ENCODE data around the gene ANKRD28. TPM values are rescaled to one million over a fixed set of nuclear protein-coding genes. Genes with fewer than 3 reads are reported as not detected.
A peak's percentile ranks its signal among the peaks of the same experiment; 100 is the strongest.

ANKRD28 gene
- total RNA-seq, 4 donors from 2014 or later: 97.1 to 121 (median 105) TPM

DNA sequence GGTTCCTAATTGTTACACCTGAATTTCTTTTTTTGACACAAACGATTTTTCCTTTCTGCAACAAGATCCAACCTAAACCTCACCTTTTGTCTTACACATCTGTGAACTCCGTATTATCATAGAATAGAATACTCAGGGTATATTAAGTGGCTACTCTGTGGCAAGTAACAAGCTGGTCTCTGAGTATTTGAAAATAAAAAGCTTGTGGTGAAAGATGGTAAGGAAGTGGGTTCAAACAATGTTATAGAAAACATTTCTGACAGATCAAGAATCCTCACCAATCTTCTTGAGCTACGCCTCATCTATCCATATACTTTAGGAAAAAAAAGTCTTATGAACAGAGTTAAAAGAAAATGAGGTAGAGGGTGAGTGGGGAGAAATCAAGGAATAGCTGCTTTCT is 3.5 kb upstream of the ANKRD28 start:
- TF ChIP-seq, protein P1, sequence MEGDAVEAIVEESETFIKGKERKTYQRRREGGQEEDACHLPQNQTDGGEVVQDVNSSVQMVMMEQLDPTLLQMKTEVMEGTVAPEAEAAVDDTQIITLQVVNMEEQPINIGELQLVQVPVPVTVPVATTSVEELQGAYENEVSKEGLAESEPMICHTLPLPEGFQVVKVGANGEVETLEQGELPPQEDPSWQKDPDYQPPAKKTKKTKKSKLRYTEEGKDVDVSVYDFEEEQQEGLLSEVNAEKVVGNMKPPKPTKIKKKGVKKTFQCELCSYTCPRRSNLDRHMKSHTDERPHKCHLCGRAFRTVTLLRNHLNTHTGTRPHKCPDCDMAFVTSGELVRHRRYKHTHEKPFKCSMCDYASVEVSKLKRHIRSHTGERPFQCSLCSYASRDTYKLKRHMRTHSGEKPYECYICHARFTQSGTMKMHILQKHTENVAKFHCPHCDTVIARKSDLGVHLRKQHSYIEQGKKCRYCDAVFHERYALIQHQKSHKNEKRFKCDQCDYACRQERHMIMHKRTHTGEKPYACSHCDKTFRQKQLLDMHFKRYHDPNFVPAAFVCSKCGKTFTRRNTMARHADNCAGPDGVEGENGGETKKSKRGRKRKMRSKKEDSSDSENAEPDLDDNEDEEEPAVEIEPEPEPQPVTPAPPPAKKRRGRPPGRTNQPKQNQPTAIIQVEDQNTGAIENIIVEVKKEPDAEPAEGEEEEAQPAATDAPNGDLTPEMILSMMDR (IDR thresholded peaks at IDR 0.05 in 4 of 5, conservative IDR thresholded peaks at IDR 0.05 in 1 of 5): no peak
- TF ChIP-seq POLR2A (IDR thresholded peaks at IDR 0.05): no peak
- Histone ChIP-seq H3K4me3 (no peak overlapping the region), H3K36me3 (no peaks in the 10 kb centered on the region), H3K9me3 (no peaks in the 10 kb centered on the region), H3K27me3 (no peaks in the 10 kb centered on the region), H3K4me1 (peaks cover 31 to 43% of the 10 kb centered on the region in 2 donors), H3K27ac (peak overlapping the region; percentile 24 to 93 (median 74))
- DNase-seq (no peak), ATAC-seq (no peak)
- in situ Hi-C loops (cut with MboI; ENCODE audit: low sequenced_read_pairs in 4 of 4): loop anchor here in 2 of 4 donors (25.0 kb wide), 2 partner anchors 386 to 436 kb away; no protein-coding TSS in a partner anchor
- intact Hi-C loops (cut with DNase I; ENCODE audit: low total_unique reads): no loop called here

DNA sequence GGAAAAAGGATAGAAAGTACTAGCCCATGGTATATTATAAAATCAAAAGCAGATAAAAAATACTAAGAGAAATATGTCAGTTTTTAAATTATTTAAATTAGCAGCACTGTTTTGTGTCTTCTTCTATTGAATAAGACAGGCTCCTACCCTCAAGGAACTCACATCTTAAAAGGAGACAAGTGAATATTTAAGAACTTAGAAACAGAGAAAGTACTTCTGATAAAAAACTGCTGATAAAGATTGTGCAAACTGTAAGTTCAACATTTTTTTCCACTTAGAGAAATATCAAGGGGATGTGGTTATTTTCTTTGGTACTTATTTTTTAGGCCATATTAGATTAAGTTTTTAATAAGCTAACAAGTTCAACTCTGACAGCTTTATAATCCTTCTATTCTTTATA is 3.0 kb upstream of the ANKRD28 start:
- no peaks in the 10 kb centered on the region for H3K27me3 ChIP-seq
- TF ChIP-seq POLR2A (IDR thresholded peaks at IDR 0.05): no peak
- TF ChIP-seq, protein P1 (IDR thresholded peaks at IDR 0.05 in 4 of 5, conservative IDR thresholded peaks at IDR 0.05 in 1 of 5): no peak
- no peaks in the 10 kb centered on the region for H3K36me3 ChIP-seq
- no peak for DNase-seq
- H3K4me3 ChIP-seq: no peak overlapping the region
- ATAC-seq: no peak
- peaks cover 31 to 38% of the 10 kb centered on the region in 2 donors for H3K4me1 ChIP-seq
- intact Hi-C loops (cut with DNase I; ENCODE audit: low total_unique reads): no loop called here
- peak overlapping the region; percentile 24 to 93 (median 74) for H3K27ac ChIP-seq
- in situ Hi-C loops (cut with MboI; ENCODE audit: low sequenced_read_pairs in 4 of 4): loop anchor here in 2 of 4 donors (25.0 kb wide), 2 partner anchors 387 to 437 kb away; no protein-coding TSS in a partner anchor
- no peaks in the 10 kb centered on the region for H3K9me3 ChIP-seq

DNA sequence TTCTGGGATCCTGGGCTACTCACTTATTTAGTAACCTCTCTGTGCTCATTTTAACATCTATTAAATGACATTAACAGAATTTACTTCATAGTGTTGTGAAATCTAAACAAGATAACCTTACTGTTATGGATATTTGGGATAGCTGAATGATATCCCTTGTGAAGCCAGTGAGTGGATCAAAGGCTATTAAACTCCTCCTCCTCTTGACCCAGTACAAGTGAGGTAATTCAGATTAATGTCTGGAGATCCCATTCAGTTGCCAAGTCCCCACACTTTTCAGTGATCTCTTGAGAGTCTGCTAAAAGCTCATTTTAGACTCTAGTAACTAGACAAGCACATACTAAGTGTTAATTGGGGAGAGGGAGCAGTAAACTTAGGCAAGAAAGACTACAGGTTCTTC is 2.5 kb upstream of the ANKRD28 start:
- ATAC-seq: no peak
- in situ Hi-C loops (cut with MboI; ENCODE audit: low sequenced_read_pairs in 4 of 4) (loop anchor here in 2 of 4 donors (25.0 kb wide), 2 partner anchors 387 to 437 kb away; no protein-coding TSS in a partner anchor), intact Hi-C loops (cut with DNase I; ENCODE audit: low total_unique reads) (no loop called here)
- H3K9me3 ChIP-seq: no peaks in the 10 kb centered on the region
- no peak for DNase-seq
- peak overlapping the region; percentile 24 to 93 (median 74) for H3K27ac ChIP-seq
- TF ChIP-seq, protein P1 (IDR thresholded peaks at IDR 0.05 in 4 of 5, conservative IDR thresholded peaks at IDR 0.05 in 1 of 5): no peak
- TF ChIP-seq POLR2A (IDR thresholded peaks at IDR 0.05): no peak
- no peaks in the 10 kb centered on the region for H3K27me3 ChIP-seq
- H3K4me3 ChIP-seq: no peak overlapping the region
- H3K4me1 ChIP-seq: peaks cover 26 to 33% of the 10 kb centered on the region in 2 donors
- no peaks in the 10 kb centered on the region for H3K36me3 ChIP-seq

DNA sequence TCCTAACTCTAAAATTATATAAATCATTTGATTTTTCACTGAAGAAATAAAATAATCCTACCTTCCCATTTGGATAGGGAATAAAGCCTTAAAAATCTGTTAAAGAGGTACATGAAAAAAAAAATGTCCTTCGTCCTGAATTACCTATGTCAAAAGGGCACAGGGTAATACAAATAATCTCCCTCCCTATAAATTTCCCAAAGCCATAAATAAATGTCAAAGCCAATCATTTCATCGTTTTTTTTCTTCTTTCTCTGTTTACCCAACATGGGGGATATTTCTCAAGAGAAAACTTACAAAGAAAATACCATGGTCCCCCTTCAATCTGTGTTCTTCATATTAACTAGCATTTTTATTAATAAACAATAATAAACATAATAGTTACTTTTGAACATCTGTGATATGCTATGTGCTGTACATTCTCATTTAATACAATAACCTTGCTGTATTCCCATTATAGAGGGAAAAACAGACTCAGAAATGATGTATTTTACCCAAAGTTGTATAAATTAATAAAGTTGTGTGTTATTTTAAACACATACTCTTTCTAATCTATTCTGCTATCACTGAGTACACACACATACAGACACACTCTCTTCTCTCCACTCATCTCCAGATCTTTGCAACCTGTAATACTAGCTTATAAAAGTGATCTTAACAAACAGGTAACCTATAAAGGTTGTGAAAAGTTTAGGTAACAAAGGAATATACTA is 910 bp upstream of the ANKRD28 start:
- intact Hi-C loops (cut with DNase I; ENCODE audit: low total_unique reads): no loop called here
- in situ Hi-C loops (cut with MboI; ENCODE audit: low sequenced_read_pairs in 4 of 4): no loop called here

More for the DNA sequence above, 910 bp upstream of the ANKRD28 start:
- H3K27me3 ChIP-seq: no peaks in the 10 kb centered on the region
- peaks cover 29 to 38% of the 10 kb centered on the region in 2 donors for H3K4me1 ChIP-seq
- TF ChIP-seq, protein P1 (IDR thresholded peaks at IDR 0.05 in 4 of 5, conservative IDR thresholded peaks at IDR 0.05 in 1 of 5): no peak
- no peak for TF ChIP-seq POLR2A (IDR thresholded peaks at IDR 0.05)
- H3K27ac ChIP-seq: peak overlapping the region; percentile 87 to 93 (median 90)
- H3K9me3 ChIP-seq: no peaks in the 10 kb centered on the region
- H3K4me3 ChIP-seq: peak overlapping the region in 2 of 4 donors; percentile 56 to 60
- no peaks in the 10 kb centered on the region for H3K36me3 ChIP-seq
- DNase-seq (no peak), ATAC-seq (no peak)

All from gastrocnemius medialis (tissue), 4 donors.